Activated CD8-positive, alpha-beta memory T cell treated with anti-CD3 and anti-CD28 coated beads, Interleukin-2, amount 50 U/mL, for 24 hours (primary cell): ENCODE results near the gene TREML4.
"Not testable (repeated sequence)": the region's sequence is repeated elsewhere in the genome, so short reads cannot be mapped to it uniquely, and the experiment has no call there.

Experiments
- DNase-seq: peaks from one replicate; pipeline ENCODE4 v3.0.0-alpha.2; 2020; ENCODE audit errors: extremely low read depth

The TREML4 gene, protein sequence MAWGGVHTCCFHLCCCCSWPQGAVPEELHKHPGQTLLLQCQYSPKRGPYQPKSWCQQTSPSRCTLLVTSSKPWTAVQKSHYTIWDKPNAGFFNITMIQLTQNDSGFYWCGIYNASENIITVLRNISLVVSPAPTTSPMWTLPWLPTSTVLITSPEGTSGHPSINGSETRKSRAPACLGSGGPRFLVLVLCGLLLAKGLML

DNA sequence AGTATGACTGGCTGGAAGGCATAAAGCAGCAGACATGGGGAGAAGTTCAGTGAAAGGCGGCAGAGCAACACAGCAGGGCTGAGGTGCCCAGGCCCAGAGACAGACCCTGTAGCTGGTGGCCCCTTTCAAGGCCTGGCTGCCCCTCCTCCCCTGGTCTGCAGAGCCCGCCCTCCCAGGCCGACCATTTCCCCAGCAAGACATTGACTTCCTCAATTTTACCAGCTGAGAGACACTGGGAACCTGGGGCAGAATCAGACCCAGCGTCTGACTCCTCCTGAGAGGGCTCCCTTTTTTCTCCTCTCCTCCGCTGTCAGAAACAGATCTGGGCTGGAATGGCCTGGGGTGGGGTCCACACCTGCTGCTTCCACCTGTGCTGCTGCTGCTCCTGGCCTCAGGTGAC, at the start of gene TREML4:
TSS of gene TREML4 (plus strand) at position 254 of the 400 bp plus-strand sequence. CDS start at position 333, 79 bp downstream.
- no peak for DNase-seq

DNA sequence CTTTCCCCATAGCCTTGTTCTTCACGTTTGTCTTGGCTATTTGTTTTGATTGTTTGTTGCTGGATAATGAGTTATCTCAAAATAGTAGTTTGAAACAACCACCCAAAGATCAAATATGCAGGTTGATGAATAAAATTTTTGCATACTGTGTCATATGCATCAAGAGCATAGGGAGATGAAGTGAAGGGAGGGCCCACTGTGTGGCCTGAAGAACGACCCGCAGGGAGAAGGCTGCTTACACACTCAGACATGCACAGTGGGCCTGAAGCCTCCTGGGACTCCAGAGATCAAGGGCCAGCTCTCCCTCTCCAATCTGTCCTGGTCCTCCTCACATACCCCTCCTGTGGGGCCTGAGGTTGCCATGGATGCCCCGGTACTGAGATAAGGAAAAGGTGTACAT, 49.0 kb upstream of the TREML4 start:
- DNase-seq, result no peak

DNA sequence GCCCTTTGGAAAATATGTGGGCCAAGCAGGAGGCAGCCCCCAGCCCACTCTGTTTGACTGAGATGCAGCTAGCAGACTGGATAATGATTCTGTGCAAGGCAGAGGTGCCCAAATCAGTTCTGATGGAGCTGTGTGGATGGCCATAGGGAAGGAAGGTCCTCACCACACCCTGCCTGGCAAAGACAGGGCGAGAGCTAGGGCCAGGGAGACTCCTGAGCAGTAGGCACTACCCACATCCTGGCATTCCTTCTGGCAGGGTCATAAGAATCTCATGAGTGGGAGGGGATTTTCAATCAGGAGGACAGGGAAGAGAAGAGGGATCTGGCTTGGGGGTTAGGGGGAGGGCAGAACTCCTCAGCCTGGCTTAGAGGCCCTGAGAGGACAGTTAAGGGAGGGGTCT, 46.6 kb upstream of the TREML4 start:
- no peak for DNase-seq

DNA sequence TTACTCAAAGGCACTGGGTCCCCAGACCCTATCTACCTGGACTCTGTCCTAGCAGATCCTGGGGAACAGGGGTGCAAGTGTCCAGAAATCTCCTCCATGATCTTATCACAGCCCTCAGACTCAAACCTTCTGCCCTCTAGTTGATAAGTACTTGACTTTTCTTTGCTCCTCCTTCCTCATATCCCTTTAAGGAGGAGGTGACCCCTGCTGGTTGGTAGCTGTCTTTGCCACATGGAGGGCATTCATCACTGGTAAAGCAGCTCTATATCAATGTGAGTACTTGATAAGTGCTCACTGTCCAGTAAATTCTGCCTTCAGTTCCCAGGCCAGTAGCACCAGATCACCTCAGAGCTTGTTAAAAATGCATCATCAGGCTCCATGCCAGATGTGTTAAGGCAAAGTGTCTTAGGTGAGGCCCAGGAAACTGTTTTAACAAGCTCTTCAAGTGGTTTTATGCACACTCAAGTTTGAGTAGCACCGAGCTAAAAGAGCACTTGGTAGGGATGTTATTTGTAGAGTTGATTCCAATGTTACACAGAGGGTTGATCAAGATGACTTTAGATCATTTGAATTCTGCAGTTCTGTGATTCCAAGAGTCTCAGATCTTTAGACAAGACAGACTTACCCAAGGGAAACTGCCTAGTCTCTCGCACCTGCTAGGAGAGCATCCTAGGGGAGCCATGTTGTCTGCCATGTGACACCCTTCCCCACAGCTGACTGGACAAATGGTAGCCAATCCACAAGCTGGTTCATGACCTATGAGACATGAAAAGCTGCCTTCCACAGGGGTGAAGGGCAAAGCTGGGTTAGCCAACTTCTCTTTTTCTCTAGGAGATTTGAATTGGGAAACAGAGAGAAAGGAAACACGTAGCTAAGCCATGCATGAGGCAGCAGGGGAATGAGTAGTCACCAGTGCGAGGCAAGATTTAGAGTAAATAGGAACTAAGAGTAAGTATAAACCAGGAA, 45.8 kb upstream of the TREML4 start:
- DNase-seq, result no peak

DNA sequence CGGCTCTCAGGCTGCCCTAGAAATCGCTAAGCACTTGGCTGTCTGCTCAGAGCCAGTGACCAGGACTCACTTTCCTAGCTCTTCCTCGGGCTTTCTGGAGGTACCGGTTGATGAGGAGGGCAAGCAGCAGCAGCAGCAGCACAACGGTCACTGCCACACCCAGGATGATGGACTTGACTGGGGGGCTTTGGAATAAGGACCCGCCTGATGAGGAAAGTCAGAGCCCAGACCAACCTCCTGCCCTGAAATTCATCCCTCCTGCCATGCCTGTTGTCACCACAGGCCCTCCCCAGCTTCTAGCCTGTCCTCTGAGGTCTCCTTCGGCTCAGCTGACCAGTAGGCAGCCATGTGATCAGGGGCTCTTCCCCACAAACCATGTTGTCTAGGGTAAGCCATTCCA, 43.4 kb upstream of the TREML4 start:
- DNase-seq, result no peak

DNA sequence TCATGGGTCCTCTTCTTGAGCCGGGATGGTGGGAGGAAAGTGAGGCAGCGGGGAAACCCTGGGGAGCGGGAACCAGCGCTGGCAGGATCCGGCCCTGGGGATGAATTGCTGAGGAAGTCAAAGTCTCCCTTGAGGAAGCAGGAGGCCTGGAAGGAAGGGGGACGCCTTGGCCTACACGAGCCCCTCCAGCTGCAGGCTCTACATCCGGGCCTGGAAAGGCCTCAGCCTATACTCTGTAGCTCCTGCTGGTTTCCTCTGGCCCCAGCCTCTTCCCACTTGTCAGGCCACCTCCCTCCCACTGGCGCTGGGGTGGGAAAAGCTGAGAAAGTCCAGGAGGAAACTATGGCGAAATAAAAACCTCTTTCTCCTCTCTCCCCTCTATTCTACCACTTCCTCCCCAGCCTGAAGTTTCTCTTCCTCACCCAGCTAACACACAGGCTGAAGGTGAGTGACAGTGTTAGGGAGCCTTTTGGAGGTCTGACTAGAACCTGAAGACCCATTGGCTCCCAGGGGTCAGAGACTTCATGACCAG, 42.1 kb upstream of the TREML4 start:
- no peak for DNase-seq

DNA sequence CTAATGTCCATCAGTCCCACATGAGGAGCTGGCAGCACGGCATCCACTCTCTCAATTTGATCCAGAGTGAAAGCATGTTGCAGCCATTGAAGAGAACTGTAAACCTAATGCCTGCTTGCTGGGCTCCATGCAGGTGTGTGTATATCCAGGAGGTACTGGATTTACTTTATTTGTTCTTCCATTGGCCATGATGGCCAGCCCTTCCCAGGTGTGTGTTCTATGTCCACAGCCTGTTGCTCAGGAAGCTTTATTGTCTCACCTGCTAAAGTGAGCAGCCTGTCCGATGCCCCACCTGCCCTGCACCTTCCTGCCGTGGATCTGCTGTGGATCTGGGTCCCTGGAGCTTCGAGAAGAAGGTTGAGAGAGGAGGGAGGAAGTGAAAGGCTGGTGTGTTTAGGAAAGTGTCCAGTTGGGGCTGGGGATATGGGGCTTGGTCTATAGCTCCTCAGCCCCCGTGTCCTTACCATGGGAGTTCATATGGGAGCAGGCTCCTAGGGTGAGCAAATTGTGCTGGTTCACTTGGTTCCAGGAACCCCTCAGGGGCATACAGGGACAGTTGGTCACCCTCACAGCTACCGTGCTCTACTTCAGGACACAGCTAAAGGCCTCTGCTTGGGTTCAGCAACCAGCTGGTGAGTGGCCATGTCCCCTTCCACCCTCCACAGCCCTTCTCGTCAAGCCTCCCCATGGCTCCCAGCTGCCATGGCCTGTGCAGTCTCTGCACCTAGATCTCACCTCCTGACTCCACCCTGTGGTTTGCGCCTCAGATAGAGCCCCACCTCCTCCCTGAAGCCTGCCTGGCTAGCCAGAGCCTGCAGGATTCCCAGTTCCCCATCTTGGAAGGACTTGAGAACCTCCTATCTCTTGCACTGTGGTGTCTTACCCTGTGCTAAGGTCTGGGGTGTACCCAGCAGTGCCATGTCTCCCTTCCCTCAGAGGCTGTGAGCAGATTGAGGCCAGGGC, 39.9 kb upstream of the TREML4 start:
- DNase-seq, result no peak

DNA sequence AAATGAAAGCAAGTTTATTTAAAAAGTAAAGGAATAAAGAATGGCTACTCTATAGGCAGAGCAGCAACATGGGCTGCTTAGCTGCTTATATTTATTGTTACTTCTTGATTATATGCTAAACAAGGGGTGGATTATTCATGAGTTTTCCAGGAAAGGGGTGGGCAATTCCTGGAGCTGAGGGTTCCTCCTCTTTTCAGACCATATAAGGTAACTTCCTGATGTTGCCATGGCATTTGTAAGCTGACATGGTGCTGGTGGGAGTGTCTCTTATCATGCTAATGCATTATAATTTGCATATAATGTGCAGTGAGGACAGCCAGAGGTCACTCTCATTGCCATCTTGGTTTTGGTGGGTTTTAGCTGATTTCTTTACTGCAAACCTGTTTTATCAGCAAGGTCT, 39.1 kb upstream of the TREML4 start:
- not testable (repeated sequence) for DNase-seq

DNA sequence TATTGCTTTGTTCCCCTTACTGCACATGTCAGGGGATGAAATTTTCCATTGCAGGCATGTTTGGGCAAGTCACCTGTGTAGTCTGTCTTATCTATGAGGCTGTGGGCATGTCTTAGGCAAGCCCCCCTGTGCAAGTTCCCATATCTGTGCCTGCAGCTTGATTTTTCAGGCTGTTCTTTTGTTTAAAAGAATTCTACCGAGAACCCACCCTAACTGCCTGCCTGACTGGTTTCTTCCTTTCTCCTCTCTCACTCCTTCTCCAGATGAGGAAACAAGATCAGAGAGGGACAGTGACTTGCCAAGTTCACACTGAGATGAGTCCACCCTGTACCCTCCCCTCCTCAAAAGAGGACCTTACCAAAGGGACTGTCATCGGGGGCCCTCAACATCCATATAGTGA, 38.2 kb upstream of the TREML4 start:
- DNase-seq, result no peak

DNA sequence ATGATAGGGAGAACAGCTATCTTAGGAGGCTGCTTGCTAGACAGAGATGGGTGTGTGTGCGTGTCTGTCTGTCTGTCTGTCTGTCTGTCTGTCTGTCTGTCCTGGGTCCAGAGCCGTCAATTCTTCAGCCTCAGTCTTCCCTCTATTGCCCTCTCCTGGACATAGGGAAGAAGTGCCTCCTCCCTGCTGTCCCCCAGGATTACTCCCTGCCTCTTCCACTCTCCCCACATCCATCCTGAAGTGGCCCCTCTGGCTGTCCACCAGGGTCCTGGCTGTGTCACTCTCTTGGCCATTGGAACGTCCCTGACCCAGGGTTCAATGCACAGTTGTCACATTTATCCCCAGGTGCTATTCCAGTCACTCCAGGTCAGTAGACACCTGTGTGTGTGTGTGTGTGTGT, 37.4 kb upstream of the TREML4 start:
- no peak for DNase-seq

DNA sequence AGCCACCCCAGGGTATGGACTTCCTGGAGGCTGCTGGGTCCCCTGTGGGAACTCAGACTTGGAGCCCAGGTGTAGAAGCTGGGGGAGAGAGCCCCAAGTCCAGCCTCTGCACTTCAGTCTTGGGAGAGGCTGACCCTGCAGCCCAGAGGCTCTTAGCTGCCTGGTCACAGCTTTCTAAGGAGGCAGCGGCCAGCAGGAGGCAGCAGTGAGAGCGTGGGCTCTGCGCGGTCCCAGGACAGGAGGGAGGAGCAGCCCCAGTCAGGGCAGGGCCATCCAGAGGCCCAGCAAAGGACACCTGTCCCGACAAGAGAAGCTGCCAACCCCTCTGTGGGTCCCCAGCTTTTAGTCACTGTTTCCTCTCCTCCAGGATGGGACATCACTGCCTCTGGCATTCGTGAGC, 36.6 kb upstream of the TREML4 start:
- DNase-seq, result no peak

DNA sequence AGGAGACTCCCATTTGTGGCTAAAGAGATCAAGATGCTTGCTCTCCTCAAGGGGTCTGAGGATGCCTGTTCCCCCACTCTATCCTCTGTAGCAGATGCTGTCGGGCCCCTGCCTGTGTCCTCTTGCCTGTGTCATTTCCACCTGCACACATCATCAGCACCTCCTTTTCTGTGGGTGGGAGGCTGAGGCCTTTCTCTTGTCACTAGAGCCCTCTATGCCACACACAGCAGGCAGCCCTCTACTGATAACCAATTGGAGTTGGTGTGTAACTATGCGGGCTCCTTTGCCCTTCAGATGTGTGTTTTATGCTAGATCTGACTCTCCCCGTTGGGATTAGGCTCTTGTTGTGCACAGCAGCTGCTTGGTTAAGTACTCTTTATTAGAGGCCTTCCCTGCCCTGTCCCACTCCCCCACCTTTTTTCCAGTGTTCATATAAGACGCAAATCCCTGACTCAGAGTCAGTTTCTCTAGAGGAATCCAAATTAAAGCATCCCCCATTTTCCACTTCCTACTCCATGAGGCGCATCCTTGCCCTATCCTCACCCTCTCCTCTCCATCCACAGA, 34.9 kb upstream of the TREML4 start:
- no peak for DNase-seq

DNA sequence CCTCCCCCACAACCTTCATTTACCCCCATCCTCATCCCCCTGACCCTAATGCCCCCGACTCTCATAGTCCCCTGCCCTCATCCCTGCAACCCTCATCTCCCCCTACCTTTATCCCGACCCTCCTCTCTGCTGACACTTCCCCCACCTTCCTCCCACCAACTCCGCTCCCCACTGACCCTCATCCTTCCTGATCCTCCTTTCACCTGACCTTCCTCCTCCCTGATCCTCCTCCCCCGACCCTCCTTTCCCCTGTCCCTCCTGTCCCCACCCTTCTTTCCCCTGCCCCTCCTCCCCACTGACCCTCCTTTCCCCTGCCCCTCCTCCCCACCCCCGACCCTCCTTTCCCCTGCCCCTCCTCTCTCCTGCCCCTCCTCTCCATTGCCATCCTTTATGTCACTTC, 34.3 kb upstream of the TREML4 start:
- DNase-seq, result no peak

DNA sequence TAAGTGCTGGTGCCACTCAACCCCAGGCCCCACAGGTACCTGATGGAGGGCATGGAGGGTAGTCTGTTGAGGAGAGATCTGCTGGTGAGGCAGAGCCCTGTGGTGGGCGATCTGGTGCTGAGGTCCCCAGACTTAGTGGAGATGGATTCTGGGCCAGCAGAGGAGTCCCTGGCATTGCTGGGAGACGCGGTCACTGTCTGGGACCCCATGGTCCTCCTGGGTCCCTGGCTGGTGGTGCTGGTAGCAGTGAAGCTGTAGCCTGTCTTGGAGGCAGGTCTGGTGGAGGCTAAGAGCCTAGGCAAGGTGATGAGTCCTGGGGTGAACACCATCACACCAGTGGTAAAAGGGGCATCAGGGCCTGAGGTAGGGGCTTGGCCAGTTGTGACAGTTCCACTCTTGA, 33.8 kb upstream of the TREML4 start:
- no peak for DNase-seq

DNA sequence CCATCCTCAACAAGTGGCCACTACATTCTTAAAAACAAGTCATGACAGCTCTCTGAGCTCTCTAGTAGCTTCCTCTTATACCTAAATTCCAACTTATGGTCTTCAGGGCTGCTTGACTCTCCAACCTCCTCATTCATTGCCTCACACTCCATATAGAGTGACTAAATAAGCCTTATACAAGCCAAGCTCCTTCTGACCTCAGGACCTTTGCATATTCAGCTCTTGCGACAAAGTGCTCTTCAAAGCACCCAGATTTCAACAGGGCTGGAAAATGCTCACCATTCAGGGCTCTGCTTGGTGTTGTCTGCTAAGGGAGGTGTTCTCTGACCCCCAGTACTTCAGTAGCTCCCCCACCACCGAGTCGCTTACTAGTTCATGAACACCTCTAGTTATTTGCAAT, 30.9 kb upstream of the TREML4 start:
- no peak for DNase-seq

DNA sequence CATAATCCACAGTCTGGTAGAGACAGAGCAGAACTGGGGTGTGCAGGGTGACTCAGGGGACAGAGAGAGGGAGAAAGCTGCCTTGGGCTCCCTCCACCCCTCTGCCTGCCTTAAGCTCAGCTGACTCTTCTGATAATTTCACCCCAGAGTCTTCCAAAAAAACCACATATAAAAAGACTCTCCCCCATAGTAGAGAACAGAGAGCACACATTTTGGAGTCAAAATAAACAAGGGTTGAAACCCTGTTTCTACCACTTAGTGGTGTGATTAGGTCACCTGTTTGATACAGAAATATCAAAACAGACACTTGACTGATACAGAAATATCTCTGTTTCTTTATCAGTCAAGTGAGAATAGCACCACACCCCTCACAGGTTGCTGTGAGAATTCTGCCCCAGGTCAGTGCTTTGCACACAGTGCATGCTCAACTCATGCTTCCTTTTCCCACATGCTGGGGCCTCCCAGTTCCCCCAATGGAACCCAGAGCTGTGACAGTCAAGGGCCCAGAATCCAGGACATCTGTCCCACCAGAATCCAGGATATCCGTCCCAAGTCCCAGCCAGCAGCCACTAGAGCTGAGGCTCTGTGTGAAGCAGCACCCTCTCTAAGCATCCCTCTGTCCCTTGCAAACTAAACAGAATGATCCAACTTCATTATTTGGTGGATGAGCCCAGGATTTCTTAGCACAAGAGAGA, 28.4 kb upstream of the TREML4 start:
- DNase-seq, result no peak

DNA sequence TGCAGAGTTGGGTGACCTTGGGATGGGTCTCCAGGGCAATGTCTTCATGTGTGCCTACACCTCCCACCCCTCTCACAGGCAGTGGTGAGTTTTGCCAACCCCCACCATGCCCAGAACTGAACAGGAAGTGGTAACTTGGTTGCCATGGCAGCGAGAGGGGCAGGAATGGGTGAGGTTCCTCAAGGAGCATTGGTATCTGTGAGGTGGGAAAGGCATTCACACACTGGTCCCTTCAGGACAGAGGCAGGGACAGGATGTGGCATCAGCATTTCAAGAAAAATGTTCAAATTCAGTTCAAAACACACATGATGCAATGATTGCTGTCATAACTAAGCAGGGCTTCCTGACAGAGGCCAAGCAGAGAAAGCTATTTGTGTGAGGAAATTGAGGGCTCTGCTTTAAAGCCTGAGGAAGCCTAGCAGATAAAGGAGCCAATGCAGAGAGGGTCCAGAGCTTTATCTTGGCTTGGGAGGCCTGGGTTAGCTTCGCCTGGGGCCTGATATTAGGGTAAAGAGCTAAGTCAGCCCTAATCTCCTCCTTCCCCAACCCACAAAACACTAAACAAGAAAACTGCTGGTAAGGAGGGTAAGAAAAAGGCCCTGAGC, 27.8 kb upstream of the TREML4 start:
- no peak for DNase-seq

DNA sequence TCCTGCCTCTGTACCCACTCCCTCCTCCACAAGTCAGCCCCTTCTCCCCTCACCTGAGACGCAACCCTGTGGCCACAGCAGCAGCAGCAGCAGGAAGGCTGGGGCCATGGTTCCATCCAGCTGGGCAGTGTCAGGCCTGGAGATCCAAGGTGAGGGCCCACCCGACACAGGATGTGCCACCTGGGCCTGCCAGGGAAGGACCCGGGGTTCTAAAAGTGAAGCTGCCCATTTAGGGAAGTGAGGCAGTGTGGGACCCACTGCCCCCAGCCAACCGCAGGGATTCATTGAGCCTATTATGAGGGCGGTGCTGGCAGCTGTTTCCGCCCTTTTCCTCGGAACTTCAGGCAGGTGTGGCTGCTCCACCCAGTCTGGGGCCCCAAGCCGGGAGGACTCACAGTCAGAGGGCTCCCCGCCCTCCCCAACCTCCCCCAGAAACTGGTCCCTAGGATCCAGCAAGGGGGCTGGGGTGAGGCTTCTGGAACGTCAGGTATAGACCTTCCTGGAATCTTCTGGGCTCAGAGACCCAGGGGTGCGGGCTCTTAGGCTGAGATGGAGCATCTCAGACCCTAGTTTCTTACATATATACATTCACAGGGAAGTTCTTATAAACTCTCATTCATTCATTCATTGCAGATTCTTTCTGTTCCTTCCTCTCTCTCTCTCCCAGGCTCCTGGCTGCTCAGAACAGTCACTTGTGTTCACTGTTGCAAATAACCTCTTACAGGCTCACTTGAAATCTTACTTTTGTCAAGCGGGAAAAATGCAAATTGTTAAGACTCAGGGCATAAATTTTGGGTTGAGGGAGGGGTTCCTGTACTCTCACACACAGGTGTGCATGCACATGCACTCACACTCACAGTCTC, 27.0 kb upstream of the TREML4 start, which contains the start of gene TREML2:
TSS of gene TREML2 (minus strand) at position 249 of the 863 bp plus-strand sequence. CDS start at position 108, 141 bp downstream.
- DNase-seq, result no peak

DNA sequence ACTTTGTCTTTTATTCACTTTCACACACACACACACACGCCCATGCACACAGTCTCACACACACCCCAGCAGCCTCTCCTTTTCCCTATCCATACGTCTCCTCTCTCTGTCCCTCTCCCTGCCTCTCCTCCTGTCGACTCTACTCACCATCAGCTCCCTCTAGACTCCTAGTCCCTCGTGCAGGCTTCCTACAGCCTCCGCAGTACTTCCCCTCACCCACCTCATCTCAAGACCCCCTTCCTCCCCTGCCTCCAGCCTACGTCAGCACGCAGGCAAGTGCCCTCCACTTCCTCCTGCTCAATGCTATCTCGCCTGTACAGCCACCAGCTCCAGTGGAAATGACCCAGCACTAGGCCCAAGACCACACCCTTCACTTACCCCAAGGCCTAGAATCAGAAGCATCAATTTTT, 26.4 kb upstream of the TREML4 start:
- no peak for DNase-seq
